ENCODE results near the gene CORO6.

CORO6 gene

DNA sequence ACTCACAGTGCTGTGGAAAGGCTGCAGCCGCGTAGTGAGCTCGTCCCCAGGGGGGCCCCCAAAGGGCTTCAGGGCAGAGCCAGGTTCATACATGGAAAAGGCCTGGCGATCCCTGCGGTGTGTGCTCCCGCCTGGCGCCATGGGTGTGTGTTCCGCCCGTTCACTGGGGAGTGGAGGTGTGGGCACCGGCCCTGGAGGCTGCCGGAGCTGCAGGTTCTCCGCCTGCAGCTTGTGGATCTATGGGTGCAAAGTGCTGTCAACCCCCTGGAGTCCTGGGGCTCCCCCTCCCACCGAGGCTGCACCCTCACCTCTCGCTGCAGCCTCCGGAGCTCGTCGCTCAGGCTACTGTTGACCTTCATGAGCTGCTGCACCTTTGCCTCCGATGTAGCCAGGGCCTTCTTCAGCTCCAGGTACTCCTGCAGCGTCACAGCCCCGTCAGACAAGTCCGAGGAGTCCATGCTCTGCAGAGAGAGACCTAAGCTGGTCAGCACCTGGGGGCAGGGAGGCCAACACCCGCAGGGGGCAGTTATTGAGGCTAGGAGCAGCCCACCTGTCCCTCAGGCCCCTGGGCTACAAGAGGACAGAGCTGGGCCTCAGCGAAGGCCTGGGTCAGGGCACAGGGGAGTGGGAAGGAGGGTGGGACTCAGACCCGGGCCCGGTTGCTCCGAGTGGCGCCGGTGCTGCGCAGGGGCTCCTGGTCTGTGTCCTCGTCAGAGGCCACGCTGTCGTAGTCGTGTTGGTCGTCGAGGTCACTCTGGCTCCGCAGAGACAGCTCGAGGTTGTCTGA, 46.3 kb downstream of the CORO6 start:
- DNase-seq: no peak

DNA sequence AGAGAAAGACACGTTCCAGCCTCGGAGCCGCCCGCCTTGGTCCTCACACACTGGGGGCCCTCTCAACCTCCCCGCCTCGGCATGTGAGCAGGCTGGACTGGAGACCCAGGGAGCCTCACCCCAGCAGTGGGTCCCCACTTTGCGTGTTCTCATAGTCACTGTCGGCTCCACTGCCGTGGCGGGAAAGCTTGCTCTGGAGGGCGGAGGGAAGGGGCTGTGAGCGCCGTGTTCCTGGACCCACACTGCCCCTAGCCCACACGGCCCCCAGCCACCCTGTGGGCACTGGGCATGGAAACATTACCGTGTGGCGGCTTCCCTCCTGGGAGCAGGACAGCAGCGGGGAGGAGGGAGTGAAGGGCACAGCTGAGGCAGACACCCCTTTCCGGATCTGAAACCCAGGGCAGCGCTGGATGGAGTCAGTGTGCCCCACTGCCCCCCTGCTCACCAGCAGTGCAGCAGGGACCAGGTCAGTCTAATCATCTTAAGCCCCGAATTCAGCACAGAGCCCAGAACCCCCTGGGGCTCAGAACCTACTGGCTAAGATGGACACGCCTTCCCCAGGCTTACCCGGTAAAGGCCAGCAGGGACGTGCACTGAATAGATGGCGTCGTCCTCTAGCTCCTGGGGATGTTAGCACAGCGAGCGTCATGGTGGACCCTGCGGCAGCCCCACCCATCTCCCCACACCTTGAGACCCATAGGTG, 47.0 kb downstream of the CORO6 start:
- no peak for DNase-seq

DNA sequence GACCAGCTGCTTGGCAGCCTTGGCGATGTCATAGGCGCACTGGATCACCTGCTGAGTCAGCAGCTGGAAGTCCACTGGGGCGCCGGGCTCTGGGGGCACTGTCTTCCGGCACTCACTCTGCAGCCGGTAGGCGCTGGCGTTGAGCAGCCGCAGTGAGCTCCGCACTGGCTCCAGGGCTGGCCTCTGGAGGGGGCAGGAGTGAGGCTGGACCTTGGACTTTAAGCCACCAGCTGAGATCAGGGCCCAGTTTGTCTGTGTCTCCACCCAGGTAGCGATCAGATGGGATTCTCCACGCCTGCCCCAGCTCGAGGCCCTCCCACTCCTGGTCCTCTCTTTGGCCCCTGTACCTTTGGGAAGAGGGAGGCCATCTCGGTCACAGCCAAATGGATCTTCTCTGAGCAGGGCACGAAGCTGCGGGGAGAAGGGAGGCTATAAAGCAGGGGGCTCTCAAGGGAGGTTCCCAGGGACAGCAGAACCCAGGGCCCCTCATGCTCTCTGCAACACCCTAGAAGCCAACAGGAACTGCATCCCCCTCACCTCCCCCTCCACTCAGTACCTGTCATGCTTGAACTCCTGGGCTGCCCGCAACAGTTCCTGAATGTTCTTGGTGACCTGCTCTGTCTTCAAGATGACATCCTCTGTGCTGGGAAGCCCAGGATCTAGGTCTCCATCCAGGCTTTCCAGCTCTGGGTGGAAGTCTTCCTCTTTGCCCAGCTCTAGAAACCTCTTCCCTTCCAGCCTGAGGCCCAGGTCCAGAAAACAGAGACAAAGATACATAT, 47.8 kb downstream of the CORO6 start:
- no peak for DNase-seq

DNA sequence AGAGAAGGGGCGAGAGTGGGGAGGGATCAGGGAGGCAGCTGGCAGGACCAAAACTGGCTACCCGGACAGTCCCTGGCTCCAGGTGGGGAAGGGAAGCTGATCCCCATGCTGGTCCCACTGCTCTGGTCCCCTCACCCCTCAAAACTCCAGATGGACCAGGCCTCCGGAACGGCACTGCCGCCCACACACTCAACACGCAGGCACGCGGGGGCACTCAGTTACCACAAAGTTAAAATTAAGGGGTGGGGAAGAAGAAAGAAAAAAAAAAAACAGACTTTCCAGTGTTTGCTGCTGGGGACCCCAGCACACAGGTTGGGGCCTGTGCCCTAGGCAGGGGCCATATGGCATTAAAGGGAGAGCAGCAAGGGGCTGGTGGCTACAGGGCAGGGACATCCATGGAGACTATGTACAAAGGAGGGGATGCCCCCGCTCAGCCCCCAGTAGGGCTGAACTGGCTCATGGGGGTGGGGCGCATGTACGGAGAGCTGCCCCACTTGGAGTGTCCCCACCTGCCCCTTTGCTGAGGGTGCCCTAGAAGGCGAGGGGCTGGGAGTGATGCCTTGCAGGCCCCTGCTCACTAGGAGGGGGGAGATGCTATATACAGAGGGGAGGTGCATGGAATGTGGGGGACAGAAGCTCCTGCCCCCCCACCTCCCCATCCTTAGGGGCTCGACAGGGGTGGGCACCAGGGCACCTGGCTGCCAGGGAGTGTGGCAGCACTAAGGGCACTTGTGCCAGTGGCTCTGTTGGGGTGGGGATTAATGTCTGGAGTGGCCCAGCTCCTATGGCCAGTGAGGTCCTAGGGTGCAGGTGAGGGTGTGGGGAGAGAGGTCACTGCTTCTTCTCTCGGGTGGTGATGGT, 48.6 kb downstream of the CORO6 start:
- DNase-seq: no peak

DNA sequence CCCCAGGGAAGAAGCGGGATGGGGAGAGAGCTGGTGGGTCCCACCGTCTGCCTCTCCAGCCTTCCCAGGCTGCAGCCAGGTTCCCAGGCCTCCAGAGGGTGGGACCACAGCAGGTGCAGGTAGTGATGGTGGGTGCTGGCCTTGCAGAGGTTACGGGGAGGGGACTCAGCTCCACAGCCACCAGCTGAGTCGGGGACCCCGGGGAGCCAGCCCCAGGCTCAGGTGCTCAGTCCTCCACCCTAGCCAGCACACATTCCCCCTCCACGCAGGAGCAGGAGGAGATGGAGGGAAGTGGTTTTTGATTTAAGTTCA, 49.2 kb downstream of the CORO6 start:
- DNase-seq: no peak

DNA sequence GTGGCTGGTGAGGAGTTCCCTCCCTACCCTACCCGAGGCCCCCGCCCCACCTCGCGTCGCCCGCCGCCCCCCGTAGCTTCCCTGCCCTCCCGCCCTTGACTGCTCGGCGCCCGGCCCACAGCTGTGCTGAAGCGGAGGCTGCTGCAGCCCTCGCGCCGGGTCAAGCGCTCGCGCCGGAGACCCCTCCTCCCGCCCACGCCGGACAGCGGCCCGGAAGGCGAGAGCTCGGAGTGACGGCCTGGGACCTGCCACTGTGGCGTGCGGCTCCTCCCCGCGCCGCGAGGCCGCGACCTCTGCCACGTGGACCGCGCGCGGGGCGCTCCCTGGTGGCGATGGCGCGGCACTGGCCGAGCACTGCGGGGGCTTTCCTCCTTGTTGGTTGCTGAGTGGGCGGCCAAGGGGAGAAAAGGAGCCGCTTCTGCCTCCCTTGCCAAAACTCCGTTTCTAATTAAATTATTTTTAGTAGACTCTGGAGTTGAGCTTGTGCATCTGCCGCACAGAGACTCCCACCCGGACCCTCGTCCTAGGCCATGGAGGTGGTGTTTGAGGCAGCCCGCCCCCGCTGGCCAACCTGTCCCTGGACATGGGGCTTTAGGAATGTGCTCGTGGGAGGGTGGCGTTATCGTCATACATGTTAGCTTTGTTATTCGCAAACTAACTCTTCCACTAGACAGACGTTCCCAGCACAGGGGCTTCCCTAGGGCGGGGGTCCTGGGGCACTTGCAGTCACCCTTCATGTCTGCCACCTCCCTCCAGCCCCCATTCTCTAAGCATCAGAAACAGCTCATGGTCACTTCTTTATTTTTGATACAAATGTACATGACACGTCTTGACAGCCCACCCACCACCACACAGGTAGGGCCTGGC, 49.8 kb downstream of the CORO6 start:
- DNase-seq: peak; percentile 79

DNA sequence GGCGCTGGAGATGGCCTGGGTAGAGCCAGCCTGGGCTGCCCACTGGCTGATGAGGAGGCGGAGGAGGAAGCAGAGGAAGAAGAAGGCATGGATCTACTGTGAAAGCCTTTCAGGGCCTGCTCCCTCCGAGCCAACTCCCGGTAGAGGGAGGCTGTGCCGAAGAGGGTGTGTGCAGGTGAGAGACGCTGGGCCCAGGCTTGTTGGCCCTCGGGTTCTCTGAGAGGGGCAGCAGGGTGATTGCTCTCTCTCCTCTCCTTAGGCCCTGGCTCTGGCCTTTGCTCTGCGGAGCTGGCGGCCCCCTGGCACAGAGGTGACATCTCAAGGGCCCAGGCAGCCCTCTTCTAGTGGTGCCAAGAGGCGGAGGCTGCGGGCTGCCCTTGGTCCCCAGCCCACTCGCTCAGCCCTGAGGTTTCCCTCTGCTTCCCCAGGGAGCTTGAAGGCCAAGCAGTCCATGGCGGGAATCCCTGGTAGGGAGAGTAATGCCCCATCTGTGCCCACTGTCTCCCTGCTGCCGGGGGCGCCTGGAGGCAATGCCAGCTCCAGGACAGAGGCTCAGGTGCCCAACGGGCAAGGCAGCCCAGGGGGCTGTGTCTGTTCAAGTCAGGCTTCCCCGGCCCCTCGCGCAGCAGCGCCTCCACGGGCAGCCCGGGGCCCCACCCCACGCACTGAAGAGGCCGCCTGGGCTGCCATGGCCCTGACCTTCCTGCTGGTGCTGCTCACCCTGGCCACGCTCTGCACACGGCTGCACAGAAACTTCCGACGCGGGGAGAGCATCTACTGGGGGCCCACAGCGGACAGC, 50.6 kb downstream of the CORO6 start:
- no peak for DNase-seq

DNA sequence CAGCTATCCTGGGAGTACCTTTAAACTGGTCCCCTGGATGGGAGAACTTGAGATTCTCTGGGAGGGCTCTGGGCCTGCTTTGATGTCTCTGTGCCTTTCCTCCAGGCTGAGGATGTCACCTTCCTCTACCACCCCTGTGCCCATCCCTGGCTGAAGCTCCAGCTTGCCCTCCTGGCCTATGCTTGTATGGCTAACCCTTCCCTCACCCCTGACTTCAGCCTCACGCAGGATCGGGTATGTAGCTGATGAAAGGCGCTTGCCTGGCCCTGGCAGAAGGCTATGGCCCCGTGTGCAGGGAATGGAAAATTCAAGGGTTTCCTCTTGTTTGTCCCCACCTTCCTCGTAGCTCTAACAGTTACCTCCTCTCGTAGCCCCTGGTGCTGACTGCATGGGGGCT, 51.2 kb downstream of the CORO6 start:
- DNase-seq: no peak

DNA sequence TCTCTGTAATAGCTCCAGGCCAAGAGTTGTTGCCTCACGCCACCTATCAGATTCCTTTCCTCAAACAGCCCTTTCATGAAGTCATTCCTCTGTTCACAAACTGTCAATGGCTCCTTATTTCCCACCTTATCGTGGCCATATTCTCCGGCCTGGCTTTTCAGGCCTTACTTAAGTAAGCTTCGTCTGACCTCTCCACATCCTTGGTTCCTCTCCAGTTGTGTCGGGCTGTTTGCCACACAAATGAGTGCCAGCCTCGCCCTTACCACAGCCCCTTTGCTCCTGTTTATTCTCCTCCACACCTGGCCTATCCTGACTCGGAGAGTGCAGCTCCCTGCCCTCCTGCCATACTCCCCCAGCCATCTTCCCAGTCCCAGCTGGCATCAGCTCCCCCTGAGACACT, 52.2 kb downstream of the CORO6 start:
- no peak for DNase-seq

DNA sequence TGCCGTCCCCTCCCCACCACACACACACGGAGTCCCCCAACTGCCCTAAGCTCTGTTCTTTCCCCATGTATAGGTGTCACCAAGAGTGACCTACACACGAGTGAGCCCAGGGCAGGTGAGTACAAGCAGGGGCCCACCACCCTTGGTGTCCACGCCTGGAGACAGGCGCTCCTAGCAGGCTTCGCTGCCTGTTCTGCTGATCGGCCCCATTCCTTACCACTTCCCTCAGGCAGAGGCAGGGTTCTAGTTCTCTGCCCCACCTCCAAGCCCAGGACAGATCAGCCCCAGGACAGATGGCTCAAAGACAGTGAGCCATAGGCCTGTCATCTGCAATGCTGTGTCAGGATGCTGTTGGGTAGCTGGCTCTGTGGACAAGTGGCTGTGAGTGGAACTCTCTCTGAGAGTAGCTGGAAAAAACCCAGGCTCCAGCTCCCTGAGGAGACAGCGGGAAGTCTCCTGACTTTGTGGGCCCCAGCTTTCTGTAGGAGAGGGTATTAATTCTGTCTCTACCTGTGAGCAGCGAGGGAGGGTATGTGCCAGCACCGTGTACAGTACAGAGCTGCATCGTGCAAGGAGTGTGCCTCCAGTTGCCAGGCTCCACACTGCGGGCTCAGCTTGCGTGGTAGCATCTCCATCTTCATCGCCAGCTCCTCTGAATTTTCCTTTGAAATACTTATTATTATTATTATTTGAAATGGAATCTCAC, 53.3 kb downstream of the CORO6 start:
- no peak for DNase-seq

DNA sequence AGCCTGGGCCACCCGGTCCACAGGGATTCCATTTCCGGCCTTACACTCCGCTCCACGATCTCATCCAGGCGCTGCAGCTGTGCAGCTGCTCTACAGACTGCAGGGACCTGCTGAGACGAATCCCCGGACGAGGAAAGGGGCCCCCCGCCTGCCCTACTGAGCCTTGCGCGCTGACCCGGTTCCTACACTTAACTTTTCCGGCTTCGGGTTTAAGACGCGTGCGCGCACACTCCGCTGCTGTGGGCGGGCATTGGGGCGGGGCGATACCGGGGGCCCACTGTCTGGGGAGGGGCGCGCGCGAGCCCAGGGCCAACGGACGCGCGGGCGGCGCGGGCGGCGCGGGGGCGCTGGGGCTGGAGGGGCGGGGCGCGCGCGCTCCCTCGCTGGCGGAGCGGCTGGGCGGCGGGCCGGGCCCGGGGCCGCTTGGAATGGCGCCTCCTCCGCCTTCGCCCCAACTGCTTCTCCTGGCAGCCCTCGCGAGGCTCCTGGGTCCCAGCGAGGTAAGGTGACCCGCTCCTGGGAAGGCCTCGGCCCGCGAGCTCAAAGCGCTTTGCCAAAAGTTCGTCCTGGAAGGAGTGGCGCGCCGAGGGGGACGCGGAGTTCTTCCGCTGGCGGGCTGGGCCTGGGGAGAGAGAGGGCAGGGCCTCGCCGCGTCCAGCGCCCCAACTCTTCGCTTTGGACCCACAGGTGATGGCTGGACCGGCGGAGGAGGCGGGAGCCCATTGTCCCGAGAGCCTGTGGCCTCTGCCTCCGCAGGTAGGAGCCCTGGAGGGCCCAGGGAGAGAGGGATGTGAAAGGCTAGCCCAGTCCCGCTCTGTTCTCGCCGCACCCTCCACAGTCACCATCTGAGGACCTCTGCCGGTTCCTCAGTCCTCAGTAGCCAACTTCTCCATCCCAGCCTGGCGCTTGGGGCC, 54.1 kb downstream of the CORO6 start, which contains the start of gene TP53I13:
Gene TP53I13, plus strand, starts transcription at position 371 of the 914 bp plus-strand sequence. Its CDS starts 58 bp downstream, at position 429.
- DNase-seq: peak; percentile 71

DNA sequence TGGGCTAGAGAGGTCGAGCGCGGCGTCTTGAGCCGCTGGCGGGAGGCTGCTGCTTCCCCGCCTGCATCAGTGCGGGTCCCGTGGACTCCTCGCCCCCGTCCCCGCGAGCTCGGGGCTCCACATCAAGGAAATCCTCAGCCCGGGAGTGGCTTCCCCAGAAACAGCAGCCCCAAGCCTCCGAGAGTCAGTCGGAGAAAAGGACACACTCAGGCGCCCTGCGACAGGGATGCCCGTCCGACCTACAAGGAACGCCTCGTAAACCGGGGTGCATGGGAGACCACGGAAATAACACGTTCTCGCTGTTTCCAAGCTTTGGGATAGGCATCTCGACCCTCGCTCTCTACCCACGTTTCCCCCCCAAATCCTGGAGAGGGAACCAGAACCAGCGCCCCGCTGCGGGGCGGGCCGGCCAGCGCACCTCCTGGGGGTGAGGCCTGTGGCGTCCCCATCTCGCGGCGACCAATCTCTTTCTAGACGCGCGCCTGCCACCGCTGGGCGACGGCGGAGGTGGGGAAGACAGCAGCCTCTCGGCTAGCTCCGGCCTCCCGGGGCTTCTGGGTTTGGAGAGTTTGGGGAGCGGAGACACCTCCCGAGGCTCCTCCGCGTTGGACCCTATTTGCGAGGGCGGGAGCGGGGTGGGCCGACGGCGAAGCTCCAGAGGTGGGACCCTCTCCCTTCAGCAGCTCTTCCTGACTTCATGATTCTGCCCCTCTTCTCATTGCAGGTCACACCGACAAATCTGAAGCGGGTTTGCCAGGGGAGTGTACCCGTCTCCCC, 55.0 kb downstream of the CORO6 start:
- peak; percentile 53 for DNase-seq

DNA sequence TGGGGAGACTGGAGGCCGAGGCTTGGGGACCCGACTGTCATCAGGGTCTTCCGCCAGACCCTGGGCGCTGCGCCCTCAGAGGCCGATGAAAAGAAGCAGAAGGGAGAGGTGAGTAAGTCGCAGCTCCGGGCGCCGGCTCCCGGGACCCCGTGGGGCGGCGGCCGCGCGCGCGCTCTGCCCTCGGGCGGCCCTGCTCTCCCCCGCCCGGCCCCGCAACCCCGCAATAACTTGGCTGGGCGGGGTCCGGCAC, 55.5 kb downstream of the CORO6 start:
- no peak for DNase-seq

DNA sequence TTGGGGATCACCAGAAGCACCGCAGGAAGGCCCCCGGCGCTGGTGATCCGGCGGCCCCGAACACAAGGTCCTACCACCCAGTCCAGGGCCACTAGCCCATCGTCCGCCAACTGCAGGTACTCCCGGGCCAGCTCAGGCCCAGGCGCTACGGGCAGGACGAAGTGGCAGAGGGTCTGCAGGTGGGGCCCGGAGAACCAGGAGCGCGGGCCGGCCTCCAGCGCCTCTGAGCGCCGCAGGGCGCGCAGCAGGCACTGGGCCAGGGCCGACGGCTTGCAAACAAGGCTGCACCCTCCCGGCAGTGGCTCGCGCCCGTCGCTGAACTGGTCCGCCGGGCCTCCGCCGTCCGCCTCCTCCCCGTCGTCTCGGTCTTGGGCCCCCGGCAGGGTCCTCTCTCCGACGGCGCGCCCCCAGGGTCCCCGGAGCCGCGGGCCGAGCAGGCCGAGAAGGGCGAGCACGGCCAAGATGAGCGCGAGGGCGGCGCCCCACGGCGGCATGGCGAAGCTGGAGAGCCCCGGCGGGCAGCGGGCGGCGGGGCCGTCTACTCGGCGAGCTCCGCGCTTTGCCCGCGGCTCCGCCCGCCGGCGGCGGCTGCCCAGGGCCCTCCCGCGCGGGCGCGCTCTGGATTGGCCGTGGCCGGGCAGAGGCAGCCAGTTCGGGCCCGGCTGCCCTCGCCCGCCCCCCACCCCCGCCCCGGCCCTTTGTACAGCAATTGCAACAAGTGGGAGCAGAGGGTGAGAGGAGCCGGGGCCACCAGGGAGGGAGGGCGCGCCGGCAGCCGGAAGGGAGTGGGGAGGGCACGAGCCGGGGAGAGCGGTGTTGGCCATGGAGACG, 56.0 kb downstream of the CORO6 start, which contains the start of gene ABHD15:
Gene ABHD15, minus strand, starts transcription at position 565 of the 831 bp plus-strand sequence. Its CDS starts 71 bp downstream, at position 494.
- DNase-seq: peak; percentile 81

DNA sequence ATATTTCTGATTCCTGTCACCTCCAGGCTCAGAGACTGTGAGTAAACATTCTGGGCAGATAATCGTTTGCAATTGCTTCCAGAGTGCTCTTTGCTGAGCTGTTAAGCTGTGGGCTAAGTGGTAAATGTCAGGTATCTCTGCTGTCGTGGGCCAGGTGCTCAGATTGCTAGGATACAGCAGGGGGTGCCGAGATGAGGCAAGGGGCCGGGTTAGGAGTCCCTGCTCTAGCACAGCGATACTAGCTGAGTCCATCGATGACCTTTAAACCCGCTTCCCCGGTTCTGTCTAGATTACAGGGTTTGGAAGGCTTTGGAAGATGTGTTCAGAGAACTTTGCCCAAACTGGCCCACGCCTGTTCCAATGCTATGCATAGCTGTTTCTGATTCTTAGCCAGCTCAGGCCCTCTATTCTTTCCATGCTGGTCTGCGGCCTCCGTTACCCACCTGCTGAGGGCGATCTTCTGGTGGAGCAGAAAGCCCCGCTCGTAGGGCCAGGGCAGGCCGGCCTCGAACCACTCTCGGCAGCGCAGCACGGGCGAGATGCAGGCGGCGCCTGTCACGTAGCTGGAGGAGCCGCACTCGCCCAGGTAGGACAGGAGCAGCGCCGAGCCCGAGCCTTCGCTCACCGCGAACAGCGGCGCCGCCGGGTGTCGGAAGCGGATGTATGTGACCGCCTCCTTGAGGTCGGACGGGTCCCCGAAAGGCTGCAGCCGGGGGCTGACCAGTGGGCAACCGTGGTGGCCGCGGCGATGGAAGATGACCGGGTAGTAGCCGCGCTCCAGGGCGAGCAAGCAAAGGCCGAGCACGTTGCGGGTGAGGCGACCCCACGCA, 56.9 kb downstream of the CORO6 start:
- DNase-seq: no peak
